Superior temporal gyrus (tissue), 1 donor: ENCODE measurements around the gene KRT79.

Experiments used
- DNase-seq: peaks from one replicate; pipeline ENCODE4 v3.0.0-alpha.2; 2016; ENCODE audit errors: extremely low spot score

The KRT79 gene

GRCh38 chr12:52791271-52792184 is 42.6 kb downstream of the KRT79 start:
- no peak for DNase-seq

GRCh38 chr12:52790427-52791270 is 43.5 kb downstream of the KRT79 start:
- no peak for DNase-seq

DNA sequence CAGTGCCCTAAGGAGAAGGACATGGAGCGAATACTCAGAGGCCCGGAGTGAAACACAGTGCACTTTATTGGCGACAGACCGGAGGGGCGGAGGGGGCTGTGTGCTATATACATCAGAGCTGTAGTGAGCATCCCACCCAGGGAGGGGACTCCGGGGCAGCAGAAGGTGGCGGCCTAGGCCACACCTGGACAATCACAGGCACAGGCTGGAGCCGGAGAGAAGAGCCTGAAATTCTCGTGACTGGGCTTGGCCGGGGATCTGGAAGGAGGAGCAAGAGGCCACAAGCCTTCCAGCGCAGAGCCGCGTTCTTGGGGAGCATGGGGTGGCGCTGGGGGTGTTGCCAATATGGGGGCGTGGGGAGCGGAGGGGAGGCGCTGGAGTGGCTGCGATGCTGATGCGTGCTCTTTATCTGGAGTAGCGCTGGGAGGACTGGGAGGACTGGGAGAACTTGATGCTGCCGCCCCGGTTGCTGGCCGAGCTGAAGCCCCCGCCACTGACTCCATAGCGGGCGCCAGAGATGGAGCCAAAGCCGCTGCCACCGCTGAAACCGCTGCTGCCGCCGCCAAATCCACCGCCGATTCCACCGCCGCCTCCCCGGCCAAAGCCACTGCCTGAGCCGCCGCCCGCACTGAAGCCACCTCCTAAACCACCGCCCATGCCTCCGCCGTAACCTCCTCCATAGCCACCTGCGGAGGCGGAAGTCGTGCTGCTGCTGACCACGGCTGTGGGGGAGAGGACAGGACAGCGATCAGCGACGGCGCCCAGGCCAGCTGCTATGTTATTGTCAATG is 44.3 kb downstream of the KRT79 start:
- DNase-seq, result no peak

- DNase-seq, result no peak
These were observed 45.1 kb downstream of the KRT79 start for GRCh38 chr12:52788876-52789636.

DNA sequence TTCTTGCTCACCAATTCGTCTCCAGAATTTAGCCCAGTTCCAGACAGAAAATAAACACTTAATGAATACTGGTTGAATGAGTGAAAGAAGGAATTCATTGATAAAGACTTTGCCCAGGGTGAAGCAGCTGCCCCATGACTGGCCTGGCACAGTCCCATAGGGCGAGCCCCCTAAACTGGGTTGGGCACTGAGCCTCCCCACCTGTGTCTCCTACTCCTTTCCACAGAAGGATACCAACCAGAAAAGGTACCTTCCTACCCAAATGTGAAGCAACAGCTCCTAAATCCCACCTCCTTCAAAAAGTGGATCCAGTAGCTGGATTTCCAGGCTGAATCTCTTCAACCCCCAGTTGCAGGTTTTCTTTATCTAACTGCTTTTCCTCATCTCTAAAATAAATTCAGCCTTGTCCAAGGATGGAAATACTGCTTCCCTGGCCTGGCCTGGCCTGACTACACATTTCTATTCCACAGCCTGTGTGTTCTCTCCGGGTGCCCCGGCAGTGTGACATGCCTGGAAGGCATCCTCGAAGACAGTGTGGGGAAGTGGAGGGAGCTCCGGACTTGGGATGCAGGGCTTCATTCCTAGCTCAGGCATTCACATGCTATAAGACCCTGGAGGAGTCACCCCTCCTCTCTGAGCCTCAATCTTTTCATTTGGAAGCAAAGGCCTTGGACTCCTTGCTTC is 45.8 kb downstream of the KRT79 start:
- DNase-seq, result no peak

GRCh38 chr12:52787324-52788191 is 46.6 kb downstream of the KRT79 start:
- no peak for DNase-seq

GRCh38 chr12:52784909-52785308 is 49.2 kb downstream of the KRT79 start:
- no peak for DNase-seq

GRCh38 chr12:52783563-52784316 is 50.4 kb downstream of the KRT79 start:
- DNase-seq, result no peak

DNA sequence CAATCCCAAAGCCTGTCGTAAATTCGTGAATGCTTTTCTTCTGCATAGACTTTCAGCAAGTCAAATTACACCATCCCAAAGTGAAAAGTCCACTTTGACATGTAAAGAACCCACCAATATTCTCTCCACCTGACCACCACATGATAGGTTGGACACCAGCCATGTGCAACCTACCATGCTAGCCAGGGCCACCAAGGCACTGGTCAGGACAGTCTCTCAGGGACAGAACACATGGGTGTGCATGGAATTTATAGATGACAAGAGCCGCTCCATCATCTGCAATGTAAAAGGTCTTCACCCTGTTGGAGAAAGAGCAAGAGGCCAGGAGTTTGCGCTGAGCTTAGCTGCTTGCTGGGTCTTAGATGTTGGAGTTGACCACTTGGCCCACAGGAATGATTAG is 51.6 kb downstream of the KRT79 start:
- no peak for DNase-seq

DNA sequence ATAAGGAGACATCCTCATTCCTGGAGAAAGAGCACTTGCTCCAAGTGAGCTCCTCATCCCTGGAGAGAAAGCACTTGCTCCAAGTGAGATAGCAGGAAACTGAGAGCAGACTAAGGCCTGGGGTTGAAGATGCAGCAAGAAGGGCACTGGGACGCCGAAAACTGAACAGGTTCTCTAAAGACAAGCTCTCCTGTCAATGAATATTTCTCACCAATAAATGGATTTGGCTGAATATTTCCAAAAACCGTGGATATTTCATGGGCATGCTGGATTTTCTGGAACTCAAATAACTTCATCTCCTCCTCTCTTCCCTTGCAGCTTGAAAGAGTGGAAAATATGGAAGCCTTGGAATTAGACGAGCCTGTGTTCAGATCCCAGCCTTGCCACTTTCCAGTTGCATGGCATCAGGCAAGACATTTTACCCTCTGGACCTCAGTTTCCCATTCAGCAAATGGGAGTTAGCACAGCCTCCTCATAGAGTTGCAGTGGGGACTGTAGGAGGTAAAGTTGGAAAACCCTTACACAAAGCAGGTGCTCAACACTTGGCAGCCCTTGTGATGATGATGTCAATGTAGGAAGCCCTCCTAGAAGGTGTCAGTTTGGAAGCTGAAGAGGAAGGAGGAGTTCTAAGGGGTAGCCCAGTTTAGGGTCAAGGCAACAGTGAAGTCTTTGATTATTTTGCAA is 52.6 kb downstream of the KRT79 start:
- no peak for DNase-seq

GRCh38 chr12:52779914-52780313 is 54.2 kb downstream of the KRT79 start:
- no peak for DNase-seq

- DNase-seq, result no peak
These were observed 55.3 kb downstream of the KRT79 start for GRCh38 chr12:52778833-52779232.

DNA sequence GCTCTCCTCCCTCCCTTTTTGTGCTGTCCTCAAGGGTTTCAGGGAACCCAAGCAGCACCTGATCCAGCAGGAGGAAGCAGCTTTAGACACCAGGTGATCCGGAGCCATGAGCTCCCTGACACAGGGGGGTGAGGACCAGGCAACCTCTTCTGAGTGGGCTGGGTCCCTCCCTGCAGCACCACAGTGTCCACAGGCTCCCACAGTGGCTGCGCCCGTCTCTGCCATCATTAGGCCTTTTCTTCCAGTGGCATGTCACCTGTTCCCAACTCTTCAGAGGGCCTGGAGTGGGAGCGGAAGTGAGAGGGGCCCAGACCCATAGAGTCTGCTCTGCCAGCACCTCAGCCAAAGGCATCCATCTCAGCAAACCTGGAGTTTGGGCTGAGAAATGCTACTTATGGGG is 56.5 kb downstream of the KRT79 start:
- no peak for DNase-seq

DNA sequence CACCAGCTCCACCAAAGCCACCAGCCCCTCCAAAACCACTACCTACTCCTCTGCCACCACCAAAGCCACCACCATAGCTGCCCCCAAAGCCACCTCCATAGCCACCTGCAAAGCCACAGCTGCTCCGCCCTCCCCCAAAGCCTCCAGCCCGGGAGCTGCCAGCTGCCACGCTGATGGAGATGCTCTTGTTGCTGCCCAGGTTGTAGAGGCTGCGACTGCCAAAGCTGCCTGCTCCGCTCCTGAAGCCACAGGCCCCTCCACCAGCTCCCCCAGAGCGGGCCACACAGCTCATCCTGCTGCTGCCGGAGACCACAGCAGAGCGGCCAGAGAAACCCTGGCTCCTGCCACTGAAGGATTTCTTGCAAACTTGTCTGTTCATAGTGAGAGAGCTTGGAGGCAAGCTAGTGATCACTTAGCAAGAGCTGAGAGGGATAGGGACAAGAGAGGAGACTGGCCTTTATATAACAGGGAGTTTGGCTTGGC is 57.2 kb downstream of the KRT79 start, which contains the start of gene KRT76:
TSS of gene KRT76 (minus strand) at position 433 of the 483 bp plus-strand sequence. CDS start at position 379, 54 bp downstream.
- no peak for DNase-seq

DNA sequence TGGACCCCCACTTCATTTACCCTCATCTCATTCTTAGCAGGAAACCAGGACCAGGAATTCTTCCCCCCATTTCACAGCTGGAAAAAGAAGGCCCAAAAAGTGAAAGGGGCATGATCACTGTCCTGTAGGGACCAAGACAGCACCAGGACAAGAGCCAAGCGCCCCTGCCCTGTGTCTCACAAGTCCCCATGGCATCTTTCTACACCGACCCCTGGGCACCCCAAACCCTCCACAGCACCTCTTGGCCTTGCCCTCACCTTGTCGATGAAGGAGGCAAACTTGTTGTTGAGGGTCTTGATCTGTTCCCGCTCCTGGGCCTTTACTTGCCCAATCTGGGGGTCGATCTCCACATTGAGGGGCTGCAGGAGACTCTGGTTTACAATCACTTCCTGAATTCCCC is 57.7 kb downstream of the KRT79 start:
- no peak for DNase-seq

DNA sequence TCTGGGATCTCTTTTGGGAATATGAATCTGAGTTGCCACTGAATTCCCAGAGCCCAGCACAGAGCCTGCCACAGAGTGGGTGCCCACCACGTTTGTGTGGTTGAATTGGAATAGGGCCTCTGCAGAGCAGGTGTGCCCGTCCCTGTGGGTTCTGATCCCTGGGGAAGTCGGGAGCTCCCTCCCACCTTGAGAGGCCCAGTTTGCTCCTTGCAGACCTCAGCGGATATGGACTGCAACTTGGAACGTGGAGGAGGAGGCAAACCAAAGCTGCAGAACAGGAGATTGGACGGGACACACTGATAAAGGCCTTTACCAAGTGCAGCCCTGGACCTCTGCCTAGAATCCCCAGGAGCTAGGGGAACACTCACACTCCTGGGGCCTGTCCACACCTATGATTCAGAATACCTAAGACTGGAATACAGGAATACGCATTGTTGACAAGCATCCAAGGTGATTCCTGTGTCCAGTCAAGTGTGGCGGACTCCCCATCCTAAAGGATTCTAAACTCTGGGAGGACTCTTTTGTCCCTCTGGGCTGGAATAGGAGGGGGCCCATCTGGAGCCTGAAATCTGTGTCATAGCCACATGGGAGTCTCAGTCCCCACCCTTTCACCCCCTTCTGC is 59.4 kb downstream of the KRT79 start:
- DNase-seq, result no peak

GRCh38 chr12:52772772-52773171 is 61.3 kb downstream of the KRT79 start:
- DNase-seq, result no peak

DNA sequence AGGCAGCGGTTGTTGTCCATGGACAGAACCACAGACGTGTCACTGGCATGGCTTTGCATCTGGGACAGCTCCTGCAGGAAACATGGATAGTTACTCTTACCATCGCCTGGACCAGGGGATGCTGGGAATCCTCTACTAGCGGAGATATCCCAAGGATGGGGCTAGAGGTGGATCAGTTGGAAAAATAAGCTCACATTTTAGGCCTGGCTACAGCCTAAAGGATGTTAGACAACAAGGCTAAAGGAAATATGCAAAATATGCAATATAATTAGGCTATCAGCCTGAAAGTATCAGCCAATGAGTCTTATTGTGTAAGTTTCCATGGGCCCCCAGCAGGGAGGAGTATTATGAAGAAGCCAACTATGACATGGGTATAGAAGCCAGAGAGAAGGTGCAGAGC is 61.9 kb downstream of the KRT79 start:
- no peak for DNase-seq
